RPMI7951 (cell line): ENCODE measurements around the gene CDX1. TPM values are rescaled to one million over a fixed set of nuclear protein-coding genes. Genes with fewer than 3 reads are reported as not detected.

Experiments
- DNase-seq: peaks from one replicate; pipeline ENCODE4 v3.0.0-alpha.2; 2012; ENCODE audit warnings: low read depth
- total RNA-seq: library from RNA; depleted of rRNA; stranded (reverse); fragments of >200 nt; shearing (Covaris generic); gene quantifications from 2 replicates; pipeline ENCODE4 v1.2.3, GENCODE V29; 2014

The CDX1 gene
- total RNA-seq, 1 experiment from 2014 or later = 0.24 TPM

DNA sequence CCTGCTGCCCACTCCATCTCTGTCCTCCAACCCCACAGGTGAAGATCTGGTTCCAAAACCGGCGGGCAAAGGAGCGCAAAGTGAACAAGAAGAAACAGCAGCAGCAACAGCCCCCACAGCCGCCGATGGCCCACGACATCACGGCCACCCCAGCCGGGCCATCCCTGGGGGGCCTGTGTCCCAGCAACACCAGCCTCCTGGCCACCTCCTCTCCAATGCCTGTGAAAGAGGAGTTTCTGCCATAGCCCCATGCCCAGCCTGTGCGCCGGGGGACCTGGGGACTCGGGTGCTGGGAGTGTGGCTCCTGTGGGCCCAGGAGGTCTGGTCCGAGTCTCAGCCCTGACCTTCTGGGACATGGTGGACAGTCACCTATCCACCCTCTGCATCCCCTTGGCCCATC is 16.9 kb downstream of the CDX1 start:
- no peak for DNase-seq

DNA sequence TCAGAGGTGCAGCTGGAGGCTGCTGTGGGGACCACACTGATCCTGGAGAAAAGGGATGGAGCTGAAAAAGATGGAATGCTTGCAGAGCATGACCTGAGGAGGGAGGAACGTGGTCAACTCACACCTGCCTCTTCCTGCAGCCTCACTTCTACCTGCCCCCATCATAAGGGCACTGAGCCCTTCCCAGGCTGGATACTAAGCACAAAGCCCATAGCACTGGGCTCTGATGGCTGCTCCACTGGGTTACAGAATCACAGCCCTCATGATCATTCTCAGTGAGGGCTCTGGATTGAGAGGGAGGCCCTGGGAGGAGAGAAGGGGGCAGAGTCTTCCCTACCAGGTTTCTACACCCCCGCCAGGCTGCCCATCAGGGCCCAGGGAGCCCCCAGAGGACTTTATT is 17.4 kb downstream of the CDX1 start:
- DNase-seq = no peak

DNA sequence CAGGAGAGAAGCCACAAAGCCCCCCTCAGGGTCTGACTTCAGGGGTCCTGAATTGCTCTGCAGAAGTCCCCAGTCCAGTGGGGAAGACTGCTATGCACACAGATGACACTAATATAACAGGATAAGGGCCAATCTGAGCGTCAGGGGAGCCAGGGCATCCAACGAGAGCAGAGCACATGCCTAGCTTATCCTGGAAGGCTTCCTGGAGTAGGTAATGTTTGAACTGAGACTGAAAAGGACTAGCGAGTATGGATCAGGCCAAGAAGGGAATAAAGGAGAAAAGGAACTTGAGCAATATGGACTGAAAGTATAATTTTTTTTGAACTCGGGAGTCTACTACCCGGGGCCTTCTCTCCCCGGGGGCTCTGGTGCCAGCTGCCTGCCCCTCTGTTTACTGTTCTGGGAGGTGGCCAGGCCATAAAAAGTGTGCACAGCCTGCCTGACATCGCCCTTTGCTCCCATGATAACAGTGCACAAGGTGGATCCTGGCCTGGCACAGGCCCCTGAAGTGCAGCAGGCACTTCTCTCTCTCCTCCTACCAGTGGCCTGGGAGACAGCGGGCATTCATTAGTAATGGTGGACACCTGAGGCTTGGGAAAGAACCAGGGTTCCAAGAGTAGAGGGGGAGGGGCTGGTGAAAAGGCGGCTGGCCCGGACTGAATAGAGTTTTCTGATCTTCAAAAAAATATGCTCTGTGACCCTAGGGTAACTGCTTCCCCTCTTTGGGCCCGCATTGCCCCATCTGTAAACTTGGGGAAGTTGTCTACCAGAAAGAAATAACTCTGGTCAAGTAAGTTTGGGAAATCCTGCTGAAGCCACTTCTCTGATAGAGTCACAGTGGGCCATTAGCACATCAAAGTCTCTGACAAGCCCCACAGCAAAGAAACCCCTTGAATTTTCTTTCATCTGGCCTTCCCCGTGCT is 18.7 kb downstream of the CDX1 start:
- DNase-seq = no peak

DNA sequence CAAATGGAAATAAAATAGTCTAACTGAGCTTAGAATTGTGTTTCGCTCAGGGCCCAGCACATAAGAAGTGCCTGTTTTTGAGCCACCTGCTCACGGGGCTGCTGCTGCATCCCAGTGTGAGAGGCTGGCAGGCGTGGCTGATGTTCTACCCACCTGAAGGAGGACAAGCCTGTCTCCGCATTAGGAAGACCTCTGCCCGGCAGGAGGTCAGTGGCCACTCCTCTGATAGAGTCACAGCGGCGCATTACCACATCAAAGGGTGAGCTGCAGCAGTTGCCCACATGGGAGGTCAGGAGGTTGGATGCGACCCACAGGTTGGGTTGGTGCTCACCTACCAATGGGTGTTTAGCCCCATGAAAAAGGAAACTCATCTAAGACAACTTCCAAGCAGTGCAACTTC is 19.6 kb downstream of the CDX1 start:
- DNase-seq = no peak

DNA sequence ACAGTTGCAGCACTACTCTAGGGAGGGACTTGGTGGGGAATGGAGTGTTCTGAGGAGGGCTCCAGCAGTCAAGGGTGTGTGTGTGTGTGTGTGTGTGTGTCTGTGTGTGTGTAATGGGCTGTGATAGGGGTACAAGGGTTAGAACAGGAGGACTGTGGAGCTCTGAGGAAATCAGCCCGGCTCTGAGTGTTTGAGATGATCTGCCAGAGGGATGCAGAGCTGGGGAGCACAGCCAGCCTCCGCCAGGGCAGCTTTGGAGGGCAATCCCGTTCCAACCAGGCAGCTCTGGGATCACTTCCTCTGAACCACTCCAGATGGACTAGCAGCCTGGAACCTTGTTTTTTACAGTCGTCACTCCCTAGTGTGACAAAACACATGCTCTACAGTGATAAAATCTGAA is 20.3 kb downstream of the CDX1 start:
- no peak for DNase-seq

DNA sequence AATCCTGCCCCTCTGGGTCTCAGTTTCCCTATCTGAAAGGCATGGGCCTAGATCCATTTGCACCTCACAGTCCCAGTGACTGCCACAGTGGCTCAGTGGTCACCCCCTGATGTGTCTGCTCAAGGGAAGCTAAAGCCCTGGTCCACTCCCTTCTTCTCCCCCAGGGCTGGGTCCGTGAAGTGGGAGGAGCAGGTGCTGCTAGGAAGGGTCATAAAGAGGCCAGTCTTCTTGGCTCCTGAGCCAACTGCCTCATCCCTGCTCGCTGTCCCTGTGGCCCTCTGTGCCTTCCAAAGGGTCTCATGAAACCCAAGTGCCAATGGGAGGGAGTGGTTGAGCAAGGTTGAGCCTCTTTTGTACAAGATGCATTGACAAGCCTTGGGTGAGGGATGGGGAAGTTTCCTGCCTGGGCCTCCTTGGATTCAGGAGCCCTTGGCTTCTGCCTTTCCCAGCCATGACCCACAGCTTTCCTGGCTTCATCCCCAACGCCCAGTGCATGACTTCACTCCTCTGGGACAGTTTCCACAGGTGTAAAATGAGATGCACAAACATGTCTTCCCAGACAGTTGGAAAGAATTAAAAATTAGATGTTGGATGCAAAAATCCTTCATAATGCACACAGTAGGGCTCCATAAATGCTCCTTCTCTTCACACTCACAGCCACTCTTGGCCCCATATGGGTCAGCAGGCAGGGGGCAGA is 21.7 kb downstream of the CDX1 start:
- DNase-seq = no peak

DNA sequence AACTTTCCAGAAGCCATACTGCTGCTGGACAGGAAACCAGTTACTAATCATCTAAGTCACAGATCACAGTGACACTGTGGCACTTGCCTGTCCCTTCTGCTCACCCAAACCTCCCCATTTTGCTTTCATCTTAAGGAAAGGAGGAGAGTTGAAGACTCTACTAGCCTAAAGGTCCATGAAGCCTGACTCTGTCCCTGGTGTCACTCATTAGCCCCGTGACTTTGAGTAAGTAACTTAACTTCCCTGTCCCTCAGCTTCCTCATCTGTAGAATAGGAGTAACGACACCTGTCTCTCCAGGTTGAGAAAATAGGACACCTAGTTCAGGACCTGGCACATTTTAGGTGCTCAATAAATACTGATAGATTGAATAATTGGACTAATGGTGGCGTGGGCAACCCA is 22.7 kb downstream of the CDX1 start:
- DNase-seq = no peak

DNA sequence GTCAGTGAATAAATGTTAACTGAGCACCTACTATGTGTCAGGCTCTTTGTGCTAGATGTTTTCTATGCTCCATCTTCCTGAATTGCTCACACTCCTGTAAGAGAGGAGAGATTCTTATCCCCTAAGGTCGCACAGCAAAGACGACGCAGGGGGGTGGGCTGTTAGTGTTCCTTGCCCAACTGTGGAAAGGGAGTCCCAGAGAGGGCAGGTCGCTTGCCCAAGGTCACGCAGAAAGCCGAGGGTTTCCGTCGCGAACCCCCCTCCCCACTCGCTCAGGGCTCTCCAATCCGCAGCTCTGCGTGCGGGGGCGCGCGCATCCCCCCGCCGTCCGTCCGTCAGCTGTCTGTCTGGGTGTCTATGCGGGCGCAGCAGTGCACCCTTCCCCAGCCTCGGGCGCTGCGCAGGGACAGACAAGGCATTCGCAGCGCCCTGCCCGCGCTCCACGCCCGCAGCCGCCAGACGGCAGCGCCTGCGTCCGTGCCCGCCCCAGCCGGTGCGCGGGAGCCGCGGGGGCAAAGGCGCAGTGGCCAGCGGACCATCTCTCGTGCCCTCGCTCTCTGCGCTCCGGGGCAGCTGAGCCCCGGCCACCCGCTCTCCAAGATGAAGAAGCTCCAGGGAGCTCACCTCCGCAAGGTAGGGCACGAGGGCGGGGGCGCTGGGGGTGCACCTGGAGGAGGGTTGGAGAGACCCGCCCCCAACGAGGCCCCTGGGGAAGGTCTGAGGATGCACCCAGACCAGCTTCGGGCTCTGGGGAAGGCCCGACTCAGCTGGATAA is 23.3 kb downstream of the CDX1 start, which contains the start of gene SLC6A7:
Gene SLC6A7, plus strand, starts transcription at position 335 of the 775 bp plus-strand sequence. Its CDS starts 266 bp downstream, at position 601.
- no peak for DNase-seq

DNA sequence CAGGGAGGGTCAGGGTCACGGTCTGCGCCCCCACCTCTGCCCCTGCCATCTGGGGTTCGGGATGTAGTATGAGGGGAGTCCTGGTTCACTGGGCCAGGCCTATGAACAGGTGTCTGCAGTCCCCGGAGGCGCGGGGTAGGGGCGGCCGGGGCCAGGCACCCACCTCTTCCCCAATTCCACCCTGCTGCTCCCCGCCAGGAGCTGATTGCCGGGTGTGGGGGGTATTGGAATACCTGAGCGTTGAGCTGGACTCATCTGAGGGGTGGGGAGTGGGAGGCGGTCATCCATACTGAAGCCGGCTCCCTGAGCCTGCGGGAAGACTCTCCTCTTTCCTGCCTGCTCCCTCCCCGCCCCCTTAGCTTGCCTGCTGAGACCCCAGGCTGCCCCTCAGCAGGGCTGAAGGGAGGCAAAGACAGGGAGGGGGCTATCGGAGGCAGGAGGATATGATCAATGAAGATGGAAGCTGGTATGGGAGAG is 24.0 kb downstream of the CDX1 start:
- no peak for DNase-seq

DNA sequence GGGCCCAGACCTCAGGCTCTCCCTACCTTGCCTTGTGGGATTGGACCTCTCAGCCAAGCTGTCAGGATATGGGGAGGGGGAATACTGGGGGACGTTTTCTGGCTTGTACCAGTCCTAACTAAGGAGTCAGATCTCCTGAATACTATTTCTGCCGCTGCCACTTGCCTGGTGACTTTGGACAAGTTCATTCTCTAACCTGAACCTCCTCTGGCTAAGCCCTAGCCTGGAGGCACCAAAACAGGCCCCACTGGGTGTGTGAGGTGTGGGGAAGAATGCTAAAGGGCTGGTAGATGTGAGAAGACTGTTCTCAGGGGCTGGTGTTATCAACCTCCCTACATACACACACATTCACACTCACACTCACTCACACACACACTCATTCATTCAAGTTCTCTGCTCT is 24.4 kb downstream of the CDX1 start:
- no peak for DNase-seq

DNA sequence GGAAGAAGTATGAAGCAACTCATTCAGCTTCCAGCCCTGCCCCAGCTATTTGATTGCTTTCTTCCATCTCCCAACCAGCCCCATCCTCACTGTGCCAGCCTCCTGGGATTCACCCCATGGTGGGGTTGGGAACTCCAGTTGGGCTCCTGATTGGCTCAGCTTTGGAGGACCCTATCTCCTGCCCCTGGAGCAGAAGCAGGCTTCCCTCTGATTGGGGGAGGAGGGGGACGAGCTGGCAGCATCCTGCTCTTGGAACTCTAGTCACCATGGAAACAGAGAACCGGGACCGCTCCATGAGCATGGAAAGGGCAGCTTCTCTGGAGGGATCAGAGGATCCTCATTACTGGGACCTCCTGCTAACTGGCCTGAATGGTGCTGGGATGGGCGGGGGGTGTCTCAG is 25.9 kb downstream of the CDX1 start:
- no peak for DNase-seq

DNA sequence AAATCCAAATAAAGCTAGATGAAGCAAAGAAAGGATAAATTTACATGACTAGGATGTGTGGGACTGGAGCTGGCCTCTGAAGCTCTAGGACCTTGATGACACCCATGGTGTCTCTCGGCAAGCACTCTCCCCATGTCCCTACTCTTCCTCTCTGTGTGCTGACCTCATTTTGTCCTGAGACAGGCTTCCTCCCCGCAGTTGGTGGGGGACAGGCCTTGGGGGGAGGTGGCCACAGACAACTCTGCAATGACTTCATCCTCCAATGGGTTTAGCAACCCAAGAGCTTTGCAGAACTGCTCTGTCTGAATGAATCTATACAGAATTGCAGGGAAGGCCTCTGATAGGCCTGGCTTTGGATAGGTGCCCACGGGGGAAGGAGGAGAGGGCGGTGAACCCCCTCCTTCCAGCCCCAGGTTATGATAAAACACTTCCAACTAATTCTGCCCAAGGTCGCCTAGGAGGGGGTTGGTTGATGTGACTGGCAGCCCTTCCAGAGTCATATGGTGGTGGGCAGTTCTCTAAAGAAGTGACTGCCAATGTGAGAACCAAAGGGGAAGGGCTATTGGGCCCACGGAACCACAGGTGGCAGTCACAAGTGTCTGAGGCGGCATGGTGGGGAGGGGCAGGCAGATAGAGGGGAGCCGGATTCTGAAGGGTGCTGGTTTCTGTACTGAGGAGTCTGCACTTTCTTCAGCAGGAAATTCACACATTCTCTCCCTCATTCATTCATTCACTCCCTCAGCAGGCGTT is 29.3 kb downstream of the CDX1 start:
- no peak for DNase-seq

DNA sequence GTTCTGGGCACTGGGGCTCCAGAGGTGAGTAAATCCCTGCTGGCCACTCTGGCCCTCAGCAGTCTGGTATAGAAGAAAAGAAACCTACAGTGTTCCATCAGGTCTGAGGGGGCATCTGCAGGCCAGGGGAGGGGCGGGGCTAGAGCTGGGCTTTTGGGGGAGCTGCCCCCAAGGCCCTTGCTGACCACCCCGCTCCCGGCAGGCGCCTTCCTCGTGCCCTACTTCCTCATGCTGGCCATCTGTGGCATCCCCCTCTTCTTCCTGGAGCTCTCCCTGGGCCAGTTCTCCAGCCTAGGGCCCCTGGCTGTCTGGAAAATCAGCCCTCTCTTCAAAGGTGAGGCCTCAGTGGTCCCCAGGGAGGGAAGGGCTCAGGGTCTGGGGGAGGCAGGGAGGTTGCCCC is 29.9 kb downstream of the CDX1 start:
- DNase-seq = no peak

DNA sequence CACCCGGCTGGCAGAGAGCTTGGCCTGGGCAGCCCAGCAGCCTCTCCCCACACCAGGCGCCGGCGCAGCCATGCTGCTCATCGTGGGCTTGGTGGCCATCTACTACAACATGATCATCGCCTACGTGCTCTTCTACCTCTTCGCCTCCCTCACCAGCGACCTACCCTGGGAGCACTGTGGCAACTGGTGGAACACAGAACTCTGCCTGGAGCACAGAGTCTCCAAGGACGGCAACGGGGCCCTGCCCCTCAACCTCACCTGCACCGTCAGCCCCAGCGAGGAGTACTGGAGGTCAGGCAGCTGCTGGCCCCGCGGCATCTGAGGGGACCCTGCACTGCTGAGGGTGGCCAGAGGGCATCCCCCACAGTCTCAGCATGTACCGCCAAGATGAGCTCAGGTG is 30.4 kb downstream of the CDX1 start:
- no peak for DNase-seq

DNA sequence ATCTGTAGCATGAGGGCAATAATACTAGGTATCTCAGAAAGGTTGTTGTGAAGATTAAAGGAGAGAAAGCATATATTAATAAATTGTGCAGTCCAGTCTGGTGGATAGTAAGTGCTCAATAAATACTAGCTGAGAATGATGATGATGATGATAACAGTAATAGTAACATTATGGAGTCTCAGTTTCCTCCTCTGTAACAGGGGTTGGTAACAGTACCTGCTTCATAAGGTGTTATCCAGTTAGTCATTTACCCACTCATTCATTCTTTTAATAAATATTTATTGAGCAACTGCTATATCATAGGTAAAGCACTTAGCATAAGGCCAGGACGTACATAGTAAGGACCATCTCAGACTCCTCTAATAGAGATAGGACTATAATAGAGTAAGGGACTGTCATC is 30.9 kb downstream of the CDX1 start:
- no peak for DNase-seq

DNA sequence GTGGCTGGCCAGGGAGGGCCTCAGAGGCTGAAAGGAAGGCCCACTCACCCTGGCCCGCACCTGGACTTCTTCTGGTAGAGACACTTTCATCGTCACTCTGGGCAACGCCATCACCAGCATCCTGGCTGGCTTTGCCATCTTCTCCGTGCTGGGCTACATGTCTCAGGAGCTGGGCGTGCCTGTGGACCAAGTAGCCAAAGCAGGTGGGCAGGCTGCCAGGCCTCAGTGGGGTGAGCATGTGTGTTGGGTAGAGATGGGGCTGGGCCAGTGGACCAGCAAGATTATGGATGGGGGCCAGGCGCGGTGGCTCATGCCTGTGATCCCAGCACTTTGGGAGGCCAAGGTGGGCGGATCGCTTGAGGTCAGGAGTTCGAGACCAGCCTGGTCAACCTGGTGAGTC is 35.9 kb downstream of the CDX1 start:
- DNase-seq = no peak

DNA sequence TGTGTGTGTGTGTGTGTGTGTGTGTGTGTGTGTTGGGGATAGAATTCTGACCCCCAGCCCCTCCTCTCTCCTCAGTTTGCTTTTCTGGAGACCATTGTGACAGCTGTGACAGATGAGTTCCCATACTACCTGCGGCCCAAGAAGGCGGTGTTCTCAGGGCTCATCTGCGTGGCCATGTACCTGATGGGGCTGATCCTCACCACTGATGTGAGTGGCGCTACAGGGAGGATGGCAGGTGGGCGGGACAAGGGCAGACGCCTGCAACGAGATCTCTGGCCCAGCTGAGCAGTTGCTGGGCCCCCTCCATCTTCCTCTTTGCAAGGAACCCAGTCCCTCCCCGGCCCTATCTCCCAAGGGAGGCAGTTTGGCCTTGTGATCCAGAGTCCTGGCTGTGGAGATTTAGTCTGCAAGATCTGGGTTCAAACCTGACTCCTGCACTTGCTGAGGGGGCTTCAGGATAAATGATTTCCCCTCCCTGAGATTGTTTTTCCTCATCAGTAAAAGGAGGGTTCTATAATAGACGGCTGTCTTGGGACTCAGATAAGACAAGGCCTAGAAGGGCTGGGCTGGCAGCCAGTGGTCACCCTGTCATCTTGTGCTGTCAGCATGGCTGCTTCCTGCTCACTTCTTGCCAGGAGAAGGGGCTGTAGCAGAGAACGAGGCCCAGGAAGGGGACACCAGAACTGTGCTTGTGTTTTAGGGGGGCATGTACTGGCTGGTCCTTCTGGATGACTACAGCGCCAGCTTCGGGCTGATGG is 37.4 kb downstream of the CDX1 start:
- no peak for DNase-seq

DNA sequence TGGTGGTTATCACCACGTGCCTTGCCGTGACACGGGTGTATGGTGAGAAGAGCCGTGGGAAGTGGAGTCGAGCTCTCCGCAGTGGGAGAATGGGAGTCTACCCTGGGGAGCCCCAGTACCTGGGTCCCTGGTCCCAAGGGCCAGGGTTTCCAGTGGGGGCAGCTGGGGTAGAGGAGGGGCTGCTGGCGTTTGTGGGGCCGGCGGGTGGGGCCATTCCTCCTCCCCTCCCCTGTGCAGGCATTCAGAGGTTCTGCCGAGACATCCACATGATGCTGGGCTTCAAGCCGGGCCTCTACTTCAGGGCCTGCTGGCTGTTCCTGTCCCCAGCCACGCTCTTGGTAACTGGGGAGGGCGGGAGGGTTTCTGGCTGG is 38.0 kb downstream of the CDX1 start:
- DNase-seq = no peak

DNA sequence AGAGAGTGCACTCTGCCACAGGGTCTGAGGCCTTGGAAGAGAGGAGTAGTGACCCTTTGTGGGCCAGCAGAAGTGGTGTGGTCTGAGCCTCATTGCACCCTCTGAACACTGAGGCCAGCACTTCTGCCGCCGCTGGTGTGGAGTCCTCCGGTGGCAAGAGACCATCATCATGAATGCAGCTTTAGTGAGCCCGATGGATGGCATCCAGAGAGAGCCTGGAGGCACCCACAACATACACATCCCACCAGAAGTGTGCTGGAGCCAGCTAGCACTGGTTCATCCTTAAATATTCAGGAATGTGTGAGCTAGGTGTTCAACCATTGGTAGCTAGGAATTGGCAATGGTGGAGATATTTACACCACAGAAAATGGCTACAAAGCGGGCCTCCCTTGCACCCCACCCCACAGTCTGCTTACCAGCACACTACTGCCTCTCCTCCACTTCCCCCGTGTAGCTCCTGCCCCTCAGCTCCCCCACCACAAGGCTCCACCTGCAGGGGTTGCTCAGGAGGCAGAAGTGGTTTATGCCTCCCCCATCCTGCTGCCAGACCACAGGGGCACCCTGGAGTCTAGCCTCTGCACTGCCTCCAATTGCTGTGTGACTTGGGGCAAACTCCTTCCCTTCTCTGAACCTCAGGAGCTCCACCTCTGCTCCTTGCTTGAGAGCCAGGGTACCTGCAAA is 39.7 kb downstream of the CDX1 start:
- no peak for DNase-seq

DNA sequence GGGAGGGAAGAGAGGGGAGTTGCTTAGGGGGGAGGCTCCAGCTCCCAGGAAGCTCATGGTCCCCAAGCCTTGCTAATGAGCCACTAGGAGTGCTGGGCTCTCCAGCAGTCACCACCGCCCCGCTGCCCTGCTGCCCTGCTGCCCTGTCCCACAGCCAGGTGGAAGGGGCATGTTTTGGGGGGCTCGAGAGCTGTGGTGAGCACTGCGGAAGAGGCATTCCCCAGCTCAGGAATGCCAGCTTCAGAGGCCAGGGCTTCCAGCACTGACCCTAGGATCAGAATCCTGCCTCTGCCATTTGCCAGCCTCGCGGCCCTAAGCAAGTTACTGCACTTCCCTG is 40.2 kb downstream of the CDX1 start:
- DNase-seq = no peak
